WTC11 (cell line): ENCODE data around the gene MKLN1. TPM values are rescaled to one million over a fixed set of nuclear protein-coding genes. Genes with fewer than 3 reads are reported as not detected.
"Not testable (repeated sequence)": the region's sequence is repeated elsewhere in the genome, so short reads cannot be mapped to it uniquely, and the experiment has no call there.

Experiments
- ATAC-seq: fragments of 200-7000 bp; cut with Tn5 transposase; 2 replicates; pipeline ENCODE4 v1.10.0; 2021; ENCODE audit warnings: mild to moderate bottlenecking, moderate library complexity
- CTCF ChIA-PET: fragments of 300-600 bp; sonication (Branson Sonifier 250); formaldehyde crosslinking; loops from one replicate; lab custom pipeline; 2021; ENCODE audit warnings: antibody characterized with exemption; lab: Charles Lee
- POLR2A ChIA-PET: fragments of 350-600 bp; sonication (Branson Sonifier 250); formaldehyde crosslinking; loops from one replicate; lab custom pipeline; 2021; ENCODE audit warnings: antibody characterized with exemption; lab: Charles Lee
- DNase-seq: peaks from one replicate; pipeline ENCODE4 v3.0.0; 2021; ENCODE audit warnings: low spot score
- H3K27ac Mint-ChIP-seq: 2 replicates; pipeline ENCODE4 v1.8.0; 2021; ENCODE audit warnings: mixed read lengths
- H3K27me3 Mint-ChIP-seq: 2 replicates; pipeline ENCODE4 v1.8.0; 2021; ENCODE audit warnings: low read depth, mild to moderate bottlenecking, moderate library complexity, mixed read lengths
- H3K36me3 Mint-ChIP-seq: 2 replicates; pipeline ENCODE4 v1.8.0; 2021; ENCODE audit warnings: mixed read lengths
- H3K4me1 Mint-ChIP-seq: 2 replicates; pipeline ENCODE4 v1.8.0; 2022; ENCODE audit warnings: mixed read lengths
- H3K4me3 Mint-ChIP-seq: 2 replicates; pipeline ENCODE4 v1.8.0; 2021; ENCODE audit warnings: mild to moderate bottlenecking, moderate library complexity, mixed read lengths
- H3K9me3 Mint-ChIP-seq: 2 replicates; pipeline ENCODE4 v1.8.0; 2021; ENCODE audit warnings: mixed read lengths
- FOXJ3 ChIP-seq: sonication (generic); formaldehyde crosslinking; IDR thresholded peaks from 2 replicates; pipeline ENCODE4 v1.9.0; 2021; ENCODE audit warnings: missing genetic modification reagents, mild to moderate bottlenecking, borderline replicate concordance
- FOXP1 ChIP-seq: sonication (generic); formaldehyde crosslinking; IDR thresholded peaks from 2 replicates; pipeline ENCODE4 v1.8.0; 2022; ENCODE audit warnings: missing genetic modification reagents, mild to moderate bottlenecking, moderate library complexity, borderline replicate concordance
- IRF2 ChIP-seq: sonication (generic); formaldehyde crosslinking; IDR thresholded peaks from 2 replicates; pipeline ENCODE4 v1.8.0; 2022; ENCODE audit warnings: low read depth, missing genetic modification reagents, borderline replicate concordance
- NR3C1 ChIP-seq: sonication (generic); formaldehyde crosslinking; conservative IDR thresholded peaks from 2 replicates; pipeline ENCODE4 v1.8.1; 2023; ENCODE audit warnings: low read depth, mild to moderate bottlenecking, missing genetic modification reagents
- ZBTB21 ChIP-seq: sonication (generic); formaldehyde crosslinking; IDR thresholded peaks from 2 replicates; pipeline ENCODE4 v1.8.1; 2023; ENCODE audit warnings: mild to moderate bottlenecking, missing genetic modification reagents, borderline replicate concordance
- ZNF219 ChIP-seq: sonication (generic); formaldehyde crosslinking; IDR thresholded peaks from 2 replicates; pipeline ENCODE4 v1.8.0; 2023; ENCODE audit warnings: missing genetic modification reagents, mild to moderate bottlenecking, borderline replicate concordance
- ZNF263 ChIP-seq: sonication (generic); formaldehyde crosslinking; IDR thresholded peaks from 2 replicates; pipeline ENCODE4 v1.8.1; 2022; ENCODE audit warnings: low read depth, mild to moderate bottlenecking, moderate library complexity, missing genetic modification reagents
- ZNF317 ChIP-seq: sonication (generic); formaldehyde crosslinking; IDR thresholded peaks from 2 replicates; pipeline ENCODE4 v1.8.1; 2023; ENCODE audit warnings: low read depth, mild to moderate bottlenecking, moderate library complexity, missing genetic modification reagents, borderline replicate concordance
- total RNA-seq: library from RNA; stranded (reverse); gene quantifications from 3 replicates; pipeline ENCODE4 v1.2.3, GENCODE V29; 2021
- TF ChIP-seq, protein P1 (sequence below): sonication (generic); formaldehyde crosslinking; IDR thresholded peaks from 2 replicates; pipeline ENCODE4 v1.8.1; 2022; ENCODE audit warnings: low read depth, missing genetic modification reagents, borderline replicate concordance
- TF ChIP-seq, protein P2 (sequence below): fragments of 250-450 bp; sonication (Bioruptor Pico); IDR thresholded peaks from 2 replicates; pipeline ENCODE4 v2.1.2; 2022; ENCODE audit warnings: mild to moderate bottlenecking, moderate library complexity
- TF ChIP-seq, protein P3 (sequence below): sonication (generic); formaldehyde crosslinking; IDR thresholded peaks from 2 replicates; pipeline ENCODE4 v1.8.1; 2023; ENCODE audit warnings: mild to moderate bottlenecking, missing genetic modification reagents, moderate library complexity
- TF ChIP-seq, protein P4 (sequence below): sonication (generic); formaldehyde crosslinking; IDR thresholded peaks from 2 replicates; pipeline ENCODE4 v1.8.0; 2023; ENCODE audit warnings: missing genetic modification reagents
- TF ChIP-seq, protein P5 (sequence below): sonication (generic); formaldehyde crosslinking; IDR thresholded peaks from 2 replicates; pipeline ENCODE4 v1.8.0; 2022; ENCODE audit warnings: mild to moderate bottlenecking, missing genetic modification reagents
- TF ChIP-seq, protein P6 (sequence below): sonication (generic); formaldehyde crosslinking; IDR thresholded peaks from 2 replicates; pipeline ENCODE4 v1.8.1; 2023; ENCODE audit warnings: mild to moderate bottlenecking, missing genetic modification reagents
- TF ChIP-seq, protein P7 (sequence below): sonication (generic); formaldehyde crosslinking; IDR thresholded peaks from 2 replicates; pipeline ENCODE4 v1.8.1; 2022; ENCODE audit warnings: missing genetic modification reagents, borderline replicate concordance

Gene MKLN1
- total RNA-seq, 1 experiment from 2014 or later = 37.6 TPM

DNA sequence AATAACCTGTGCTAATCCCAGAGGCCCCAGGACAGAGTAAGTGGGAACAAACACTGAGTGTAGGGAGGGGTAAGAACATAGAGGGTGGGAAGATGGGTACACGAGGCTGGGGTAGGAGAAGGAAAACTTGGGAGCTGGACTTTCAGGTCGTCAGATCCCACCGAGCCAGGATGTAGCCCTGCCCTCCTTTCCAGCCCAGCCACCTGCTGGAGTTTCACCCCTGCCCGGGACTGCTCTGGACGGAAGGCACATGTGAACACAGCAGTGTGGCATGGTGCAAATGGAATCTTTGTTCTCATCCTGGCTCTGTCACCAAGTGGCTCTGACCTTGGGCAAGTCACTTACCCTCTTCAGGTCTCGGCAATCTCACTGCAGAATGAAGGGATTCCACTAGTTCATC lies 176.0 kb downstream of the MKLN1 start:
- H3K4me3 Mint-ChIP-seq = no peak overlapping the region
- POLR2A ChIA-PET = no interaction called here
- ATAC-seq (no peak), DNase-seq (no peak)
- H3K4me1 Mint-ChIP-seq = peaks cover 19% of the 10 kb centered on the region
- peaks cover 94% of the 10 kb centered on the region for H3K36me3 Mint-ChIP-seq
- TF ChIP-seq, protein P1, sequence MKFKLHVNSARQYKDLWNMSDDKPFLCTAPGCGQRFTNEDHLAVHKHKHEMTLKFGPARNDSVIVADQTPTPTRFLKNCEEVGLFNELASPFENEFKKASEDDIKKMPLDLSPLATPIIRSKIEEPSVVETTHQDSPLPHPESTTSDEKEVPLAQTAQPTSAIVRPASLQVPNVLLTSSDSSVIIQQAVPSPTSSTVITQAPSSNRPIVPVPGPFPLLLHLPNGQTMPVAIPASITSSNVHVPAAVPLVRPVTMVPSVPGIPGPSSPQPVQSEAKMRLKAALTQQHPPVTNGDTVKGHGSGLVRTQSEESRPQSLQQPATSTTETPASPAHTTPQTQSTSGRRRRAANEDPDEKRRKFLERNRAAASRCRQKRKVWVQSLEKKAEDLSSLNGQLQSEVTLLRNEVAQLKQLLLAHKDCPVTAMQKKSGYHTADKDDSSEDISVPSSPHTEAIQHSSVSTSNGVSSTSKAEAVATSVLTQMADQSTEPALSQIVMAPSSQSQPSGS = no peak
- no peak for TF ChIP-seq ZBTB21 (CRISPR knock-in tag)
- TF ChIP-seq, protein P2, sequence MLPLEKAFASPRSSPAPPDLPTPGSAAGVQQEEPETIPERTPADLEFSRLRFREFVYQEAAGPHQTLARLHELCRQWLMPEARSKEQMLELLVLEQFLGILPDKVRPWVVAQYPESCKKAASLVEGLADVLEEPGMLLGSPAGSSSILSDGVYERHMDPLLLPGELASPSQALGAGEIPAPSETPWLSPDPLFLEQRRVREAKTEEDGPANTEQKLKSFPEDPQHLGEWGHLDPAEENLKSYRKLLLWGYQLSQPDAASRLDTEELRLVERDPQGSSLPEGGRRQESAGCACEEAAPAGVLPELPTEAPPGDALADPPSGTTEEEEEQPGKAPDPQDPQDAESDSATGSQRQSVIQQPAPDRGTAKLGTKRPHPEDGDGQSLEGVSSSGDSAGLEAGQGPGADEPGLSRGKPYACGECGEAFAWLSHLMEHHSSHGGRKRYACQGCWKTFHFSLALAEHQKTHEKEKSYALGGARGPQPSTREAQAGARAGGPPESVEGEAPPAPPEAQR (CRISPR knock-in tag) = no peak
- TF ChIP-seq, protein P3, sequence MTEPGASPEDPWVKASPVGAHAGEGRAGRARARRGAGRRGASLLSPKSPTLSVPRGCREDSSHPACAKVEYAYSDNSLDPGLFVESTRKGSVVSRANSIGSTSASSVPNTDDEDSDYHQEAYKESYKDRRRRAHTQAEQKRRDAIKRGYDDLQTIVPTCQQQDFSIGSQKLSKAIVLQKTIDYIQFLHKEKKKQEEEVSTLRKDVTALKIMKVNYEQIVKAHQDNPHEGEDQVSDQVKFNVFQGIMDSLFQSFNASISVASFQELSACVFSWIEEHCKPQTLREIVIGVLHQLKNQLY (CRISPR knock-in tag) = no peak
- no peaks in the 10 kb centered on the region for H3K27me3 Mint-ChIP-seq
- CTCF ChIA-PET = interaction anchor here (0.5 to 1.8 kb wide), 6 partner anchors 42 to 151 kb away, joined by 3 to 6 read pairs (median 4); no protein-coding TSS in a partner anchor
- H3K9me3 Mint-ChIP-seq = no peaks in the 10 kb centered on the region
- H3K27ac Mint-ChIP-seq = peak overlapping the region; percentile 60

DNA sequence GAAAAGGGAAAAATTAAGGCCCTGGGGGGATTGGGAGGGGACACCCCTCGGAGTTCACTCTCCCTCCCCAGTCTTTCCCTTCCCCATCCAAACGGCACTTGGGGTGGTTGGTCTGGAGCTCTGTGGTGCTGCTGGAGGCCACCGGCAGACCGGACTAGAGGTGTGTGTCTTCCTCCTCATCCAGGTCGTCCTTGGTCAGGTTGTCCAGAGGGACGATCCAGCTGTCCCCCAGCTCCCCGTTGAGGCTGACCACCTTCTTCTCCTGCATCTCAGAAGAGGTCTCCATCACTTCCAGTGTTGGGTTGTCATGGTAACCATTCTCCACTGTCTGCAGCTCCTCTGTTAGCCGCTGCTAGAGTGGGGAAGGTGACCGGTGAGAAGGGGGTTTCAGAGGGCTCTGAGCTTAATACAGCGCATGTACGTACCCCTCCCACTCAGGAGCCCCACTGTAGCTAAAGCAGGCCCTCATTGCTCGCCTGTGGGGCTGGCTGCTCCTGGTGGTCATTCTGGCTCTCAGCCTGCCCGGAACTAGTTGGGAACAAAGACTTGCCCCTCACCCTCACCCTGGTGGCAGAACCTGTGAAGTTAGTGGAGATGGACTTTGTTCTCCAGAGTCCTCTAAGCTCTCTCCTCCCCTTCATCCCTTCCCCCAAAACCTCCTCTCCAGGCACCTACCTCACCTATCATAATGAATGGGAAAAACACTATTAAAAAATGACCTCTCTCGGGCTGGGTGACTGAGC lies 176.7 kb downstream of the MKLN1 start:
- DNase-seq = no peak
- no peak for ATAC-seq
- TF ChIP-seq, protein P4, sequence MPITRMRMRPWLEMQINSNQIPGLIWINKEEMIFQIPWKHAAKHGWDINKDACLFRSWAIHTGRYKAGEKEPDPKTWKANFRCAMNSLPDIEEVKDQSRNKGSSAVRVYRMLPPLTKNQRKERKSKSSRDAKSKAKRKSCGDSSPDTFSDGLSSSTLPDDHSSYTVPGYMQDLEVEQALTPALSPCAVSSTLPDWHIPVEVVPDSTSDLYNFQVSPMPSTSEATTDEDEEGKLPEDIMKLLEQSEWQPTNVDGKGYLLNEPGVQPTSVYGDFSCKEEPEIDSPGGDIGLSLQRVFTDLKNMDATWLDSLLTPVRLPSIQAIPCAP = no peak
- 0 out of 2 replicates have a peak, but pooled peaks have one; percentile 10 for TF ChIP-seq ZNF317 (CRISPR knock-in tag)
- ChIA-PET CTCF (interaction anchor here (0.5 to 1.8 kb wide), 6 partner anchors 41 to 151 kb away, joined by 3 to 6 read pairs (median 4); no protein-coding TSS in a partner anchor), POLR2A (no interaction called here)
- H3K9me3 Mint-ChIP-seq = no peaks in the 10 kb centered on the region
- peaks cover 94% of the 10 kb centered on the region for H3K36me3 Mint-ChIP-seq
- H3K27me3 Mint-ChIP-seq = no peaks in the 10 kb centered on the region
- peak overlapping the region; percentile 88 for H3K27ac Mint-ChIP-seq
- H3K4me3 Mint-ChIP-seq = no peak overlapping the region
- peaks cover 26% of the 10 kb centered on the region for H3K4me1 Mint-ChIP-seq

DNA sequence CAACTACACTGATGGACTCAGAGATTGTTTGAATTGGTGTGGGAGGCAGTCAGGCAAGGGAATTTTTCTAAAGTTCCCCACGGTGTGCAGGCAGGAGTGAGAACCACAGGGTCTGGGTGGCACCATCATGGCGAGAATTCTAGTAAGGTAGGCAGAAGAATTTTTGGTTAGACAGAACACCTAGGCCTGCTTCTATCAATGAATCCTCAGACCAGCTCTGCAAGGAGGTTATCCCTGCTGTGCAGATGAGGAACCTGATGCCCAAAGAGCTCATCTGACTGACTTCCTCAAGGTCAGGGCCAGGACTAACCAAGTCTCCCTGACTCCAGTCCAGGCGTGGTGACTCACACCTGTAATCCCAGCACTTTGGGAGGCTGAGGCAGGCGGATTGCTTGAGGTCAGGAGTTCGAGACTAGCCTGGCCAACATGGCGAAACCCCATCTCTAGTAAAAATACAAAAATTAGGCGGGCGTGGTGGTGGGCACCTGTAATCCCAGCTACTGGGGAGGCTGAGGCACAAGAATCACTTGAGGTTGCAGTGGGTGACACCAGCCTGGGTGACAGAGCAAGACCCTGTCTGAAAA lies 177.5 kb downstream of the MKLN1 start:
- DNase-seq, H3K27me3 Mint-ChIP-seq, H3K4me3 Mint-ChIP-seq, POLR2A ChIA-PET, H3K9me3 Mint-ChIP-seq, ATAC-seq: not testable (repeated sequence)
- Mint-ChIP-seq H3K36me3 (peaks cover 95% of the 10 kb centered on the region), H3K4me1 (peaks cover 31% of the 10 kb centered on the region), H3K27ac (peak overlapping the region; percentile 88)
- CTCF ChIA-PET = interaction anchor here (1.4 to 1.8 kb wide), 3 partner anchors 40 to 150 kb away, joined by 3 to 6 read pairs (median 4); no protein-coding TSS in a partner anchor

DNA sequence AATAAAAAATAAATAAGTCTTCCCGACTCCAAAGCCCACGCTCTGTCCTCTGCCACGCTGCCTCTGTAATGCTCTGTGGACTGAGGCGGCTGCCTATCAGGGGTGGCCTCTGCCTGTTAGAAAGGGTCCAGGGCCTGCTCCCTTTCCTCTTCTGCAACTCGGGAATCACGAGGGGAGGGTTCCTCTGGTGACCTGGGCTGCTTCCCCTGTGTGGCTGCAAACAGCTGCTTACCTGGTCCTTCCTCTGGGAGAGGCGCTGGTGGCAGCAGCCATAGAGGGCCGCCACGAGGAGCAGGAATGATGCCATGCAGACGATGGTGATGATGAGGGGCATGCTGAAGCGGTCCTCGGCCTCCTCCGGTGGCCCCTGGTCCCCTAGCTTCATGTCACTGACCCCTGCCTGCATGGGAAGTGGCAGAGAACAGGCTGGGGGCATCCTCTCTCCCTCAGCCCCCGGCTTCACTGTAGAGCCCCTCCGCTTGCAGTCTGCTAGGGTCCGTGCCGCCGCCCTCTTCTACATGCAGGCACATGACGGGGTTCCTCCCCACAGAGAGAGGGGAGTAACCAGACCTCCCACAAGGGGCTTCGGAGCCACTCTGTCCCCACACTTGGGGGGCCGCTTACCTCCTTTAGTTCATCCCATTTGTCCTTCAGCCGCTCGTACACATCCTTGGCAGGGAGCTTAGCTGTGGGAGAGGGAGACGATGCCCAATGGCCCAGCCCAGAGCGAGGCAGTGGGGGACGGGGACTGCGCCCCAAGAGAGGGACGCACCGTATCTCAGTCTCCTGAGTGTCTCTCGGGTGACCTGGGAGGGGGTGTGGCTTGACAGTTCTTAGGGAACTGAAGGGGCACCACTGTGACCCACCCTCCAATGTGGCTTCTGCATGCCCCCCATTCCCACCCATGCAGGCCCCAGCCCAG lies 178.2 kb downstream of the MKLN1 start:
- ChIA-PET CTCF (interaction anchor here (1.1 to 4.2 kb wide), 4 partner anchors 41 to 184 kb away, joined by 5 to 22 read pairs (median 8); no protein-coding TSS in a partner anchor), POLR2A (no interaction called here)
- DNase-seq (no peak), ATAC-seq (no peak)
- no peak overlapping the region for H3K4me3 Mint-ChIP-seq
- peaks cover 34% of the 10 kb centered on the region for H3K4me1 Mint-ChIP-seq
- peak overlapping the region; percentile 91 for H3K27ac Mint-ChIP-seq
- H3K27me3 Mint-ChIP-seq = no peaks in the 10 kb centered on the region
- H3K9me3 Mint-ChIP-seq = no peaks in the 10 kb centered on the region
- H3K36me3 Mint-ChIP-seq = peaks cover 92% of the 10 kb centered on the region
- TF ChIP-seq FOXP1 (CRISPR knock-in tag) (no peak), FOXJ3 (CRISPR knock-in tag) (no peak), NR3C1 (no peak), ZNF263 (CRISPR knock-in tag) (no peak), IRF2 (no peak), ZNF219 (CRISPR knock-in tag) (no peak)
- TF ChIP-seq, protein P5, sequence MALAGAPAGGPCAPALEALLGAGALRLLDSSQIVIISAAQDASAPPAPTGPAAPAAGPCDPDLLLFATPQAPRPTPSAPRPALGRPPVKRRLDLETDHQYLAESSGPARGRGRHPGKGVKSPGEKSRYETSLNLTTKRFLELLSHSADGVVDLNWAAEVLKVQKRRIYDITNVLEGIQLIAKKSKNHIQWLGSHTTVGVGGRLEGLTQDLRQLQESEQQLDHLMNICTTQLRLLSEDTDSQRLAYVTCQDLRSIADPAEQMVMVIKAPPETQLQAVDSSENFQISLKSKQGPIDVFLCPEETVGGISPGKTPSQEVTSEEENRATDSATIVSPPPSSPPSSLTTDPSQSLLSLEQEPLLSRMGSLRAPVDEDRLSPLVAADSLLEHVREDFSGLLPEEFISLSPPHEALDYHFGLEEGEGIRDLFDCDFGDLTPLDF = no peak
- TF ChIP-seq, protein P6, sequence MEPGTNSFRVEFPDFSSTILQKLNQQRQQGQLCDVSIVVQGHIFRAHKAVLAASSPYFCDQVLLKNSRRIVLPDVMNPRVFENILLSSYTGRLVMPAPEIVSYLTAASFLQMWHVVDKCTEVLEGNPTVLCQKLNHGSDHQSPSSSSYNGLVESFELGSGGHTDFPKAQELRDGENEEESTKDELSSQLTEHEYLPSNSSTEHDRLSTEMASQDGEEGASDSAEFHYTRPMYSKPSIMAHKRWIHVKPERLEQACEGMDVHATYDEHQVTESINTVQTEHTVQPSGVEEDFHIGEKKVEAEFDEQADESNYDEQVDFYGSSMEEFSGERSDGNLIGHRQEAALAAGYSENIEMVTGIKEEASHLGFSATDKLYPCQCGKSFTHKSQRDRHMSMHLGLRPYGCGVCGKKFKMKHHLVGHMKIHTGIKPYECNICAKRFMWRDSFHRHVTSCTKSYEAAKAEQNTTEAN = no peak
- TF ChIP-seq, protein P7, sequence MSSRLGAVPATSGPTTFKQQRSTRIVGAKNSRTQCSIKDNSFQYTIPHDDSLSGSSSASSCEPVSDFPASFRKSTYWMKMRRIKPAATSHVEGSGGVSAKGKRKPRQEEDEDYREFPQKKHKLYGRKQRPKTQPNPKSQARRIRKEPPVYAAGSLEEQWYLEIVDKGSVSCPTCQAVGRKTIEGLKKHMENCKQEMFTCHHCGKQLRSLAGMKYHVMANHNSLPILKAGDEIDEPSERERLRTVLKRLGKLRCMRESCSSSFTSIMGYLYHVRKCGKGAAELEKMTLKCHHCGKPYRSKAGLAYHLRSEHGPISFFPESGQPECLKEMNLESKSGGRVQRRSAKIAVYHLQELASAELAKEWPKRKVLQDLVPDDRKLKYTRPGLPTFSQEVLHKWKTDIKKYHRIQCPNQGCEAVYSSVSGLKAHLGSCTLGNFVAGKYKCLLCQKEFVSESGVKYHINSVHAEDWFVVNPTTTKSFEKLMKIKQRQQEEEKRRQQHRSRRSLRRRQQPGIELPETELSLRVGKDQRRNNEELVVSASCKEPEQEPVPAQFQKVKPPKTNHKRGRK = no peak
